HG02571 (cell line): ENCODE results near the gene DBF4.
"Not testable (repeated sequence)": the region's sequence is repeated elsewhere in the genome, so short reads cannot be mapped to it uniquely, and the experiment has no call there.

Source experiments
- ATAC-seq: cut with Tn5 transposase; IDR thresholded peaks from one replicate; pipeline ENCODE4 v1.9.1; 2021; ENCODE audit warnings: mild to moderate bottlenecking, moderate library complexity; ENCODE audit not compliant: unreplicated experiment

Gene DBF4

DNA sequence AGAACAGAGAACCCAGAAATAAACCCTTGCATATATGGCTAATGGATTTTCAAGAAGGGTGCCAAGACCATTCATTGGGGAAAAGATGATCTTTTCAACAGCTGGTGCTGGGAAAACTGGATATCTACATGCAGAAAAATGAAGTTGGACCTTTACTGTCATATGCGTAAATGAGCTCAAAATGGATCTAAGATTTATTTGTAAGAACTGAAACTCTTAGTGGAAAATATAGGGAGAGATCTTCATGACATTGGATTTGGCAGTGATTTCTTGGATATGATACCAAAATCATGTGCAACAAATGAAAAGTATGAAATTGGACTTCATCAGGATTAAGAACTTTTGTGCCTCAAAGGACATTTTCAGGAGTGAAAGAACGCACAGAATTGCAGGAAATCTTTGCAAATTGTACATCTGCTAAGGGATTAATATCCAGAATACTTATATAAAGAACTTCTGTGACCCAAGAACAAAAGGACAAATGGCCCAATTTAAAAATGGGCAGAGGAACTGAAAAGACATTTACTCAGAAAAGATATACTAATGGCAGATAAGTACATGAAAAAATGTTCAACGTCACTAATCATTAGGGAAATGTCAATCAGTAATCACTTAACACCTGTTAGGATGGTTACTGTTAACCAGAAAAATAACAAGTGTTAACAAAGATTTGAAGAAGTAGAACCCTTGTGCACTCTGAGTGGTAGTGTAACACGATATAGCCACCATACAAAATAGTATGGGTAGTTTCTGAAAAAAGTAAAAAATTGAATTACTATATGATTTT is 6.1 kb downstream of the DBF4 start:
- ATAC-seq: no peak

GRCh38 chr7:87885018-87885417 is 8.7 kb downstream of the DBF4 start:
- ATAC-seq: no peak

DNA sequence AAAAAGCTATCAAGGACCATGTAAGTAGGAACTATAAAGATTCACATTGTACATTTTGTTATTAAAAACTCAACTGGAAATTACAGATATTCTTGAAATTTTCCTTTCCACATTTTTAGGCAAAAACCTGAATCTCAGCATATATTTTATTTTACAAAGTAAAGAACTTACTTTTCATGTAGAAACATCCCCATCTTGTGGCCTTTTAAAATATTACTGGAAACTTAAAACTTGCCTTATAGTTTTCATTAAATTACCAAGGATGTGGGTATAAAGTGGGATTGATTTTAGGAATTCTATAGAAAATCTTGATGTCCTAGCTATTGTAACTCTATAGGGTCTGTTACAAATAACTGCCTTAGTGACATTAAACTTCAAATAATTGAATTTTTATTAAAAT is 10.6 kb downstream of the DBF4 start:
- ATAC-seq: no peak

- no peak for ATAC-seq
Measured at GRCh38 chr7:87895363-87895762, 19.1 kb downstream of the DBF4 start.

DNA sequence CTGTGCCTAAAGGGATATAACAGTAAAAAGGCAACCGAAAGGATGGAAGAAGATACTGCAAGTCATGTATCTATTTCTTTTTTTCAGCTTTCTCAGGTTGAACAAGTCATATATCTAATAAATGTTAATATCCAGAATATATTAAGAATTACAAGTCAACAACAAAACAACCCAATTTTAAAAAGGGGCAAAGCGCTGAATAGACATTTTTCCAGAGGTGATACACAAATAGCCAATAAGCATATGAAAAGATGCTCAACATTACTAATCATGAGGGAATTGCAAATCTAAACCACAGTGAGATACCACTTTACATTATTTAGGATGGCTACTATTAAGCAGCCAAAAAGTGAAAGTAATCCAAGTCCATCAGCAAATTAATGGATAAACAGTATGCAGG is 23.0 kb downstream of the DBF4 start:
- ATAC-seq: no peak

DNA sequence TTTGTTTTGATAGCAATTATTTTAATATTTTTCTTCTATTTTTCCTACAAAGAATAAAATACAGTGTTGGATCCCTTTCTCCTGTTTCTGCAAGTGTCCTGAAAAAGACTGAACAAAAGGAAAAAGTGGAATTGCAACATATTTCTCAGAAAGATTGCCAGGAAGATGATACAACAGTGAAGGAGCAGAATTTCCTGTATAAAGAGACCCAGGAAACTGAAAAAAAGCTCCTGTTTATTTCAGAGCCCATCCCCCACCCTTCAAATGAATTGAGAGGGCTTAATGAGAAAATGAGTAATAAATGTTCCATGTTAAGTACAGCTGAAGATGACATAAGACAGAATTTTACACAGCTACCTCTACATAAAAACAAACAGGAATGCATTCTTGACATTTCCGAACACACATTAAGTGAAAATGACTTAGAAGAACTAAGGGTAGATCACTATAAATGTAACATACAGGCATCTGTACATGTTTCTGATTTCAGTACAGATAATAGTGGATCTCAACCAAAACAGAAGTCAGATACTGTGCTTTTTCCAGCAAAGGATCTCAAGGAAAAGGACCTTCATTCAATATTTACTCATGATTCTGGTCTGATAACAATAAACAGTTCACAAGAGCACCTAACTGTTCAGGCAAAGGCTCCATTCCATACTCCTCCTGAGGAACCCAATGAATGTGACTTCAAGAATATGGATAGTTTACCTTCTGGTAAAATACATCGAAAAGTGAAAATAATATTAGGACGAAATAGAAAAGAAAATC is 31.0 kb downstream of the DBF4 start:
- ATAC-seq: not testable (repeated sequence)

- ATAC-seq: not testable (repeated sequence)
Measured at GRCh38 chr7:87908814-87909213, 32.5 kb downstream of the DBF4 start.

DNA sequence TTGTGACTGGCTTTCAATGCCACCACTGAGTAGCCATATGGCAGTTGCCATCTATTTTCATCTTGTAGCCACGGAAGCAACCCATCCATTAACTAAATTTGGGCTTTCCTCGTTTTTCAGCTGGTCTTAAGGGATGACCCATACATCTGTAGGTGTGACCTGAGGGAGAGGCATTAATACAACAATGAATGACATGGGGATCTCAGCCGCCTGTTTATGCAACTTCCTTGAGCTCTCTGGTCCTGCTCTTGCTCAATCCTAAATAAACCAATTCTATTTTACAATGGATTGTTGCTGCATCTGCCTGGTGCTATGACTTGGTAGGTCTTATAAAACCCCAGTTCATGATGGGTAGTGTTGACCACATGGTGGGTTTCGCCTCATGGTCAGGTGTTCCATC is 35.8 kb downstream of the DBF4 start:
- ATAC-seq: no peak

- no peak for ATAC-seq
Measured at GRCh38 chr7:87918740-87919139, 42.4 kb downstream of the DBF4 start.

DNA sequence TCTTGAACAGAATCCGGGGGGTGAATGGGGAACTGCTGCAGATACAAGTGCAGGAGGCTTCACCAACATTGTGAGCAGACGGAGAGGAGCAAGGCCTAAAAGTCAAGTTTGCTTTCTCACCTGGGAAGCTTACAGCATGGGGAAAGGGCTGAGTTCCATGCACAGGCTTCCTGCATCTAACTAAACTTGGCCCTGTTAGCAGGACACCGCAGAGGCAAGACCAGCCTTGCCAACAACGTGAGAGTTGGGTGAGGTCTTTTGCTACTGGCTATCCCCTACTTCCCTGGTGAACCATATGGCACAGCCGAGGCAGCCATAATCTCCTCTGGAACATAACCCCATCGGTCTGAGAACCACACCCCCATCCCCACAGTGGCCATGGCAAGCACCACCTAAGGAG is 43.6 kb downstream of the DBF4 start:
- no peak for ATAC-seq

DNA sequence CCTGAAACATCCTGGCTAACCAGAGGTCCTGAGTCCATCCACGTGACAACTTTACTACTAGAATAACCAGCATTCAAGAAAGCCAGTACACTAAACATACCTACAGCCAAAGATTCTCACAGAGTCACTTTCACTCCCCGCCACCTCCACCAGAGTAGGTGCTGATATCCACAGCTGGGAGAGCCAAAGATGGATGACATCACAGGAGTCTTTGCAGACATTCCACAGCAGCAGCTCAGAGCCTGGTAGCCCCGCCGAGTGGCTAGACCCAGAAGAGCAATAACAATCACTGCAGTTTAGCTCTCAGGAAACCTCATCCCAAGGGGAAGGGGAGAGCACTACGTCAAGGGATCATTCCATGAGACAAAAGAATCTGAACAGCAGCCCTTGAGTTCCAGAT is 44.3 kb downstream of the DBF4 start:
- no peak for ATAC-seq

- not testable (repeated sequence) for ATAC-seq
Measured at GRCh38 chr7:87922759-87923395, 46.6 kb downstream of the DBF4 start.

- ATAC-seq: peak; percentile 99
Measured at GRCh38 chr7:87926581-87927461, 50.5 kb downstream of the DBF4 start.

- peak; percentile 3 for ATAC-seq
Measured at GRCh38 chr7:87933605-87933952, 57.3 kb downstream of the DBF4 start.

- peak; percentile 95 for ATAC-seq
Measured at GRCh38 chr7:87933953-87934698, 57.8 kb downstream of the DBF4 start, which contains the start of gene ADAM22. ADAM22 (plus strand) TSS chr7:87934251; CDS start chr7:87934466, 215 bp downstream.

DNA sequence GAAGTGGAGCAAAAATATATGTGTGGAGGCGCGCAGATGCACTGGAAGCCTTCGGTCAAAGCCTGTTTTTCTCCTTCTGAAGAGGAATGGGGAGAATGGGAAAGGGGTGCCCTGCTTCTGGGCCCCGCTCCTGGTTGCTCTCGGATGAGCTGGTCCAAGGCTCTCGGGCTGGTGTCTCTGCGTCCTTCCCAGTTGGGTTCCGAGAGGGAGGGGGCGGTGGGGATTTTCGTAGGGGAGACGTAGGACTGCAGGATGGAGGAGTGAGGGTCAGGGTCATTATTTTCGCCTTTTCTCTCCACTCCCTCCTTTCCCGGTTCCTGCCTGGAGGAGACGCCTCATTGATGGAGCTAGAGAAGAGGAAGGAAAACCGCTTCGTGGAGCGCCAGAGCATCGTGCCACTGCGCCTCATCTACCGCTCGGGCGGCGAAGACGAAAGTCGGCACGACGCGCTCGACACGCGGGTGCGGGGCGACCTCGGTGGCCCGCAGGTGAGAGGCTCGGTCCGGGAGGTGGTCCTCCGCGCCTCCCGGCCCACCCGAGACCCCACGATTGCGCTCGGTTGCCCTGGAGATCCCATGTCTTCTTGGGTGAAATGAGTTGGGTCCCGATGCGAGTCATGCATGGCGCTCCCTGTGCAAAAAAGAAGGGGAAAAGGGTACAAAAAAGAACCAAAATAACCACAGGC is 58.5 kb downstream of the DBF4 start:
- peak; percentile 24 for ATAC-seq

- no peak for ATAC-seq
Measured at GRCh38 chr7:87935384-87935706, 59.1 kb downstream of the DBF4 start.

GRCh38 chr7:87941138-87941537 is 64.8 kb downstream of the DBF4 start:
- no peak for ATAC-seq

- ATAC-seq: no peak
Measured at GRCh38 chr7:87944547-87944946, 68.3 kb downstream of the DBF4 start.

GRCh38 chr7:87945926-87946325 is 69.6 kb downstream of the DBF4 start:
- not testable (repeated sequence) for ATAC-seq
